Psoas muscle (tissue), 8 donors: ENCODE results near the gene FOCAD. TPM values are rescaled to one million over a fixed set of nuclear protein-coding genes. Genes with fewer than 3 reads are reported as not detected.

ENCODE experiments used
- ATAC-seq, 4 donors: fragments of 200-7000 bp; cut with Tn5 transposase; one replicate each; pipeline ENCODE4 v1.9.1; 2020; ENCODE audit warnings: moderate library complexity in 3 of 4, mild to moderate bottlenecking in 2 of 4
- DNase-seq, 2 donors: peaks; one replicate each; pipeline ENCODE4 v3.0.0-alpha.2; 2020
- H3K27ac ChIP-seq: fragments of 200-600 bp; one replicate; pipeline ENCODE4 v1.8.0; 2022
- H3K27me3 ChIP-seq, 3 donors: fragments of 200-600 bp in 1 of 3; one replicate each; pipeline versions ENCODE4 v1.6.1 to v1.8.0; 2013 to 2022; ENCODE audit warnings: low read length in 2 of 3, mild to moderate bottlenecking in 2 of 3, moderate library complexity in 1 of 3; ENCODE audit not compliant: insufficient read depth in 3 of 3
- H3K36me3 ChIP-seq, 2 donors: fragments of 200-600 bp in 1 of 2; one replicate each; pipeline versions ENCODE4 v1.6.1 to v1.8.0; 2013 to 2022; ENCODE audit warnings: low read depth in 1 of 2, mild to moderate bottlenecking in 1 of 2, moderate library complexity in 1 of 2; ENCODE audit not compliant: insufficient read depth in 1 of 2
- H3K4me1 ChIP-seq: fragments of 200-600 bp; one replicate; pipeline ENCODE4 v1.8.0; 2022
- H3K4me3 ChIP-seq: fragments of 200-600 bp; one replicate; pipeline ENCODE4 v1.8.0; 2022; ENCODE audit warnings: mild to moderate bottlenecking
- H3K9me3 ChIP-seq: fragments of 200-600 bp; one replicate; pipeline ENCODE4 v1.8.0; 2022
- WGBS, 3 donors: extraction: QIAGEN DNeasy Blood & Tissue Kit; methylation state at CpG; one replicate each; pipeline versions ENCODE4 v1.1.6 to v1.1.7; 2013; 5-methylcytosine and 5-hydroxymethylcytosine counted together
- intact Hi-C, 2 donors: fragments of 100-400 bp; cut with DNase I; formaldehyde crosslinking; loops; one replicate each; pipeline versions ENCODE4 v1.11.0 to v1.14.2; 2022
- polyA plus RNA-seq, 3 donors: library from polyadenylated mRNA; stranded (reverse); fragments of 200-250 nt; gene quantifications; one replicate each; pipeline ENCODE4 v1.2.3, GENCODE V29; 2013
- total RNA-seq, 4 donors: library from RNA; stranded (reverse); fragmentation: NEBNext Ultra II Directional in 2 of 4; extraction: Animal tissue kit (Norgen Biotek cat#: 25700) in 2 of 4; gene quantifications; one replicate each; pipeline versions ENCODE4 v1.2.1 to v1.2.4, GENCODE V29; 2021 to 2023
- TF ChIP-seq, protein P1 (sequence below): fragments of 200-600 bp; IDR thresholded peaks from one replicate; pipeline ENCODE4 v1.8.0; 2022; ENCODE audit warnings: antibody characterized with exemption
- donor health status: healthy with polysubstance abuse.
- donor health status: DM: no; HTN: no; CAD: no; lungs with moderate emphysema.
- donor health status: Bipolar disorder and iron deficiency.
- donor health status: healthy.
- donor health status: DM: yes; HTN: yes; CAD: no.
- donor health status: DM: no; HTN: no; CAD: no.
- donor health status: DM: no; HTN: no; CAD: no.
- donor health status: DM: yes; HTN: yes; CAD: no.

FOCAD gene
- total and polyA plus RNA-seq, 7 donors = 5.8 to 24.8 (median 12.1) TPM

GRCh38 chr9:21015129-21015815 is 331.2 kb downstream of the FOCAD start:
- ATAC-seq = no peak
- Histone ChIP-seq H3K36me3 (peaks cover 0 to 6% of the 10 kb centered on the region in 2 donors), H3K27me3 (no peaks in the 10 kb centered on the region), H3K9me3 (no peaks in the 10 kb centered on the region), H3K4me3 (no peak overlapping the region), H3K27ac (no peak overlapping the region), H3K4me1 (no peaks in the 10 kb centered on the region)
- 46 to 48% (median 48%) methylated on average over 5 of the region's 5 CpGs for WGBS, 3 donors
- intact Hi-C loops = no loop called here
- DNase-seq = no peak
- TF ChIP-seq, protein P1, sequence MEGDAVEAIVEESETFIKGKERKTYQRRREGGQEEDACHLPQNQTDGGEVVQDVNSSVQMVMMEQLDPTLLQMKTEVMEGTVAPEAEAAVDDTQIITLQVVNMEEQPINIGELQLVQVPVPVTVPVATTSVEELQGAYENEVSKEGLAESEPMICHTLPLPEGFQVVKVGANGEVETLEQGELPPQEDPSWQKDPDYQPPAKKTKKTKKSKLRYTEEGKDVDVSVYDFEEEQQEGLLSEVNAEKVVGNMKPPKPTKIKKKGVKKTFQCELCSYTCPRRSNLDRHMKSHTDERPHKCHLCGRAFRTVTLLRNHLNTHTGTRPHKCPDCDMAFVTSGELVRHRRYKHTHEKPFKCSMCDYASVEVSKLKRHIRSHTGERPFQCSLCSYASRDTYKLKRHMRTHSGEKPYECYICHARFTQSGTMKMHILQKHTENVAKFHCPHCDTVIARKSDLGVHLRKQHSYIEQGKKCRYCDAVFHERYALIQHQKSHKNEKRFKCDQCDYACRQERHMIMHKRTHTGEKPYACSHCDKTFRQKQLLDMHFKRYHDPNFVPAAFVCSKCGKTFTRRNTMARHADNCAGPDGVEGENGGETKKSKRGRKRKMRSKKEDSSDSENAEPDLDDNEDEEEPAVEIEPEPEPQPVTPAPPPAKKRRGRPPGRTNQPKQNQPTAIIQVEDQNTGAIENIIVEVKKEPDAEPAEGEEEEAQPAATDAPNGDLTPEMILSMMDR = no peak

DNA sequence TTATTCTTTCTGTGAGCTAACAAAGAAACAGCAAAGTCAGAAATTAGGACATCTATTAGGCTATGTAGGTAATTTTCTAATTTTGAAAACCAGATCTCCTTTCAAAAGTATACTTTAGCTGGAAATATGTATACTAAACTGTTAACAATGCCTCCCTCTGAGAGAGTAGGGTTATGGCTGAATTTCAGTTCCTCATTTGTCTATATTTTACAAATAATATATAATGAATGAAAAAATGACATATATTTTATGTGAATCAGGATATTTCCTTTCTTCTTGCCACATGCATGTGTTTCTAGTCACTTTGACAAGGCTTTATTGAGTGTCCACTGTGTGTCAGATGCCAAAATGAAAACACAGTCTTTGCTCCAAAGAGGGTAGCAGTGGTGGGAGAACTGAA is 331.9 kb downstream of the FOCAD start:
- Histone ChIP-seq H3K27me3 (no peaks in the 10 kb centered on the region), H3K4me1 (no peaks in the 10 kb centered on the region), H3K9me3 (no peaks in the 10 kb centered on the region), H3K4me3 (no peak overlapping the region), H3K36me3 (peaks cover 0 to 6% of the 10 kb centered on the region in 2 donors), H3K27ac (no peak overlapping the region)
- TF ChIP-seq, protein P1 = no peak
- DNase-seq = no peak
- intact Hi-C loops = no loop called here
- ATAC-seq = no peak

DNA sequence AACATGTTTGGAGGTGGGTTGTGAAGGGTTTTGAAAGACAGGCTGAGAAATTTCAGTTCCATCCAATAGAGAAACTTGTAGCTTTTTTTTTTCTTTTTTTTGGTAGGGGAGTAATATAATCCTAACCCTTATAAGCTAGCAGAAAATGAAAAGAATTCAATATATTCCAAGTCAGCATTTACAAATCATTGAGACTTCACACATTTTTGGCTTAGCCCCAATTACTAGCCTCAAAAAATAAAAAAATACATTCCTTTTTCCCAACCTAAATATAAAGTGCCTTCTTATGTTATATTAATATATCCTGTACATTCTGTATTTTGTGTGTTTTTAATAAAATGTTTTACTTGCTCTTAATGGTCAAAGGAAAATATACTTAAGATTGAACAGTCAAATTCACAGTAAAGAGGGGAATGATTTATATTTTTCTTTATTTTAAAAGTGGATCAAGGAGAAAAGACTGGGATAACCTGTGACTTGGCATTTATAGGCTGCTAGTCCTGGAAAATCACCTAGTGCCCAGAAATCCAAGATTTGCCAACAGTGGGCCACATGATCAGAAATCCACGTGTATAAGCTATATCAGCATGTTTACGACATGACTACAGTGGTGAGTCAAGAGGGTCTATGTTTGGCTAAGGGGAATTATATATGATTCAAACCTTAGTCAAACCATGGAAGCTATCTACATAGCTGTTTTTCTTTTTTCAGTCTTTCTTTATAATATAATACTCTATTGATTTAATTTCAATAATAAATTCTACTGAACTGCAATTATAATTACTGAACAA is 332.8 kb downstream of the FOCAD start:
- intact Hi-C loops = no loop called here

DNA sequence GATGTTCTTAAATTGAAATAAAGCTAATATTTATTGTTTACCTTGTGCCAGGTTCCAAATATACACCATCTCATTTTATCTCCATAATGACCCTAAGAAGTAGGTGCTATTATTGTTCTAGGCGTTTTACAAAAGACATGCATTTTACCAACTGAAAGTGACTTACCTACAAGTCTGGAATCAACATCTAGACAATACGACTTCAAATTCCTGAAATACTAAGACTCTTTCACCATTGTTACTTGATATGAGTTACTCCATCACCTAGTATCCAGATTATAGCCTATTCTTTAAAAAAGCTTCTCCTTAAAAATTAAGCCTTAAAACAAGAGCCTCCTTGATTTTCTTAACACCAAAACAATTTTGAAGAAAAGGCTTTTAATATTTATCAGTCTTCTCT is 334.1 kb downstream of the FOCAD start:
- Histone ChIP-seq H3K27ac (no peak overlapping the region), H3K4me1 (no peaks in the 10 kb centered on the region), H3K27me3 (no peaks in the 10 kb centered on the region), H3K9me3 (no peaks in the 10 kb centered on the region), H3K4me3 (no peak overlapping the region), H3K36me3 (no peaks in the 10 kb centered on the region)
- DNase-seq (no peak), ATAC-seq (no peak)
- TF ChIP-seq, protein P1 = no peak
- 86 to 92% (median 87%) methylated on average over 2 of the region's 2 CpGs for WGBS, 3 donors
- intact Hi-C loops = no loop called here

More for the DNA sequence above, 332.8 kb downstream of the FOCAD start:
- Histone ChIP-seq H3K4me1 (no peaks in the 10 kb centered on the region), H3K27ac (no peak overlapping the region), H3K9me3 (no peaks in the 10 kb centered on the region), H3K4me3 (no peak overlapping the region), H3K36me3 (no peaks in the 10 kb centered on the region), H3K27me3 (no peaks in the 10 kb centered on the region)
- WGBS, 3 donors = 69 to 70% (median 70%) methylated on average over 2 of the region's 2 CpGs
- TF ChIP-seq, protein P1 = no peak
- ATAC-seq (no peak), DNase-seq (no peak)
